Measurements from ENCODE around the gene DOCK1.

DOCK1 gene

GRCh38 chr10:127319691-127320090 is 414.5 kb downstream of the DOCK1 start:
- no peaks in the 10 kb centered on the region for H3K79me1 ChIP-seq (ENCODE audit: low read length)
- no CpG with 5 or more reads among the region's 10 CpGs for WGBS (ENCODE audit: extremely low coverage, insufficient coverage, insufficient read length)
- no peak overlapping the region for H3K4me3 ChIP-seq (ENCODE audit: low read depth, low read length)
- H2BK120ac ChIP-seq (ENCODE audit: insufficient read depth, low read length, poor library complexity): no peak overlapping the region
- H2BK12ac ChIP-seq (ENCODE audit: low read length): no peak overlapping the region
- H2AFZ ChIP-seq (ENCODE audit: insufficient read depth, low read length, poor library complexity): no peak overlapping the region
- H3K18ac ChIP-seq (ENCODE audit: low read length): no peak overlapping the region
- no peak overlapping the region for H4K91ac ChIP-seq (ENCODE audit: low read depth, low read length)
- no peak overlapping the region for H3K4ac ChIP-seq (ENCODE audit: low read depth, low read length)
- H3K27me3 ChIP-seq (ENCODE audit: insufficient read depth, low read length): no peaks in the 10 kb centered on the region
- no peak overlapping the region for H2BK5ac ChIP-seq (ENCODE audit: low read depth, low read length, poor library complexity)
- no peak overlapping the region for H3K23ac ChIP-seq (ENCODE audit: low read length)
- DNase-seq: no peak
- peaks cover 0 to 1% of the 10 kb centered on the region in 2 experiments for H3K36me3 ChIP-seq (ENCODE audit: control insufficient read depth in 1 of 2, insufficient read depth in 2 of 2, low read length in 2 of 2)
- no peak overlapping the region for H2AK5ac ChIP-seq (ENCODE audit: low read length)
- no peak overlapping the region for H3K27ac ChIP-seq (ENCODE audit: low read depth, low read length)
- H4K8ac ChIP-seq (ENCODE audit: low read depth, low read length): no peak overlapping the region
- H3K4me2 ChIP-seq (ENCODE audit: low read length): no peak overlapping the region
- H4K12ac ChIP-seq (ENCODE audit: low read depth, low read length): no peak overlapping the region
- H3K4me1 ChIP-seq (ENCODE audit: control insufficient read depth in 1 of 2, insufficient read depth in 2 of 2, low read length in 2 of 2): no peaks in the 10 kb centered on the region
- no peak overlapping the region for H3K9ac ChIP-seq (ENCODE audit: low read length)
- H3K14ac ChIP-seq (ENCODE audit: low read length): no peak overlapping the region
- H3K9me3 ChIP-seq (ENCODE audit: insufficient read depth, low read depth, low read length): no peaks in the 10 kb centered on the region
- no peaks in the 10 kb centered on the region for H3K79me2 ChIP-seq (ENCODE audit: control insufficient read depth, insufficient read depth, low read length, poor library complexity)

- no peak overlapping the region for H3K9ac ChIP-seq (ENCODE audit: low read length)
- no peaks in the 10 kb centered on the region for H3K79me2 ChIP-seq (ENCODE audit: control insufficient read depth, insufficient read depth, low read length, poor library complexity)
- no peaks in the 10 kb centered on the region for H3K4me1 ChIP-seq (ENCODE audit: control insufficient read depth in 1 of 2, insufficient read depth in 2 of 2, low read length in 2 of 2)
- H3K9me3 ChIP-seq (ENCODE audit: insufficient read depth, low read depth, low read length): no peaks in the 10 kb centered on the region
- H3K4ac ChIP-seq (ENCODE audit: low read depth, low read length): no peak overlapping the region
- no peak overlapping the region for H3K18ac ChIP-seq (ENCODE audit: low read length)
- no peak overlapping the region for H3K27ac ChIP-seq (ENCODE audit: low read depth, low read length)
- H3K23ac ChIP-seq (ENCODE audit: low read length): no peak overlapping the region
- WGBS (ENCODE audit: extremely low coverage, insufficient coverage, insufficient read length): no CpG with 5 or more reads among the region's 9 CpGs
- no peak overlapping the region for H2BK120ac ChIP-seq (ENCODE audit: insufficient read depth, low read length, poor library complexity)
- no peaks in the 10 kb centered on the region for H3K27me3 ChIP-seq (ENCODE audit: insufficient read depth, low read length)
- no peak overlapping the region for H2AFZ ChIP-seq (ENCODE audit: insufficient read depth, low read length, poor library complexity)
- H3K79me1 ChIP-seq (ENCODE audit: low read length): no peaks in the 10 kb centered on the region
- H2BK12ac ChIP-seq (ENCODE audit: low read length): no peak overlapping the region
- H2AK5ac ChIP-seq (ENCODE audit: low read length): no peak overlapping the region
- no peak overlapping the region for H4K12ac ChIP-seq (ENCODE audit: low read depth, low read length)
- H3K36me3 ChIP-seq (ENCODE audit: control insufficient read depth in 1 of 2, insufficient read depth in 2 of 2, low read length in 2 of 2): no peaks in the 10 kb centered on the region
- no peak overlapping the region for H4K8ac ChIP-seq (ENCODE audit: low read depth, low read length)
- no peak overlapping the region for H3K14ac ChIP-seq (ENCODE audit: low read length)
- no peak overlapping the region for H3K4me2 ChIP-seq (ENCODE audit: low read length)
- no peak overlapping the region for H2BK5ac ChIP-seq (ENCODE audit: low read depth, low read length, poor library complexity)
- no peak overlapping the region for H3K4me3 ChIP-seq (ENCODE audit: low read depth, low read length)
- peak in 1 of 2 donors; percentile 15 for DNase-seq
- H4K91ac ChIP-seq (ENCODE audit: low read depth, low read length): no peak overlapping the region
Observed at GRCh38 chr10:127320176-127320575, 414.9 kb downstream of the DOCK1 start.

GRCh38 chr10:127322286-127322685 is 417.1 kb downstream of the DOCK1 start:
- H3K4me2 ChIP-seq (ENCODE audit: low read length): no peak overlapping the region
- H3K4me1 ChIP-seq (ENCODE audit: control insufficient read depth in 1 of 2, insufficient read depth in 2 of 2, low read length in 2 of 2): no peaks in the 10 kb centered on the region
- H2AFZ ChIP-seq (ENCODE audit: insufficient read depth, low read length, poor library complexity): no peak overlapping the region
- no peak overlapping the region for H3K9ac ChIP-seq (ENCODE audit: low read length)
- H3K23ac ChIP-seq (ENCODE audit: low read length): no peak overlapping the region
- H3K9me3 ChIP-seq (ENCODE audit: insufficient read depth, low read depth, low read length): no peaks in the 10 kb centered on the region
- H3K27me3 ChIP-seq (ENCODE audit: insufficient read depth, low read length): no peaks in the 10 kb centered on the region
- H2BK12ac ChIP-seq (ENCODE audit: low read length): no peak overlapping the region
- H4K12ac ChIP-seq (ENCODE audit: low read depth, low read length): no peak overlapping the region
- H4K8ac ChIP-seq (ENCODE audit: low read depth, low read length): no peak overlapping the region
- no peak overlapping the region for H2AK5ac ChIP-seq (ENCODE audit: low read length)
- no peaks in the 10 kb centered on the region for H3K79me2 ChIP-seq (ENCODE audit: control insufficient read depth, insufficient read depth, low read length, poor library complexity)
- H3K14ac ChIP-seq (ENCODE audit: low read length): no peak overlapping the region
- DNase-seq: no peak
- H4K91ac ChIP-seq (ENCODE audit: low read depth, low read length): no peak overlapping the region
- no peak overlapping the region for H3K4ac ChIP-seq (ENCODE audit: low read depth, low read length)
- WGBS (ENCODE audit: extremely low coverage, insufficient coverage, insufficient read length): no CpG with 5 or more reads among the region's 1 CpG
- H2BK120ac ChIP-seq (ENCODE audit: insufficient read depth, low read length, poor library complexity): no peak overlapping the region
- H3K18ac ChIP-seq (ENCODE audit: low read length): no peak overlapping the region
- no peak overlapping the region for H3K4me3 ChIP-seq (ENCODE audit: low read depth, low read length)
- H3K36me3 ChIP-seq (ENCODE audit: control insufficient read depth in 1 of 2, insufficient read depth in 2 of 2, low read length in 2 of 2): no peaks in the 10 kb centered on the region
- no peak overlapping the region for H2BK5ac ChIP-seq (ENCODE audit: low read depth, low read length, poor library complexity)
- no peaks in the 10 kb centered on the region for H3K79me1 ChIP-seq (ENCODE audit: low read length)
- no peak overlapping the region for H3K27ac ChIP-seq (ENCODE audit: low read depth, low read length)

GRCh38 chr10:127325506-127325905 is 420.3 kb downstream of the DOCK1 start:
- H3K36me3 ChIP-seq (ENCODE audit: control insufficient read depth in 1 of 2, insufficient read depth in 2 of 2, low read length in 2 of 2): no peaks in the 10 kb centered on the region
- no peak overlapping the region for H2BK120ac ChIP-seq (ENCODE audit: insufficient read depth, low read length, poor library complexity)
- H2BK5ac ChIP-seq (ENCODE audit: low read depth, low read length, poor library complexity): no peak overlapping the region
- H4K91ac ChIP-seq (ENCODE audit: low read depth, low read length): no peak overlapping the region
- H3K27me3 ChIP-seq (ENCODE audit: insufficient read depth, low read length): no peaks in the 10 kb centered on the region
- H3K4me2 ChIP-seq (ENCODE audit: low read length): no peak overlapping the region
- no peak overlapping the region for H4K12ac ChIP-seq (ENCODE audit: low read depth, low read length)
- no peaks in the 10 kb centered on the region for H3K4me1 ChIP-seq (ENCODE audit: control insufficient read depth in 1 of 2, insufficient read depth in 2 of 2, low read length in 2 of 2)
- no peak for DNase-seq
- no peak overlapping the region for H3K27ac ChIP-seq (ENCODE audit: low read depth, low read length)
- H2AK5ac ChIP-seq (ENCODE audit: low read length): no peak overlapping the region
- no peak overlapping the region for H3K4me3 ChIP-seq (ENCODE audit: low read depth, low read length)
- no peak overlapping the region for H2BK12ac ChIP-seq (ENCODE audit: low read length)
- no peak overlapping the region for H3K18ac ChIP-seq (ENCODE audit: low read length)
- H2AFZ ChIP-seq (ENCODE audit: insufficient read depth, low read length, poor library complexity): no peak overlapping the region
- H3K14ac ChIP-seq (ENCODE audit: low read length): no peak overlapping the region
- no CpG with 5 or more reads among the region's 5 CpGs for WGBS (ENCODE audit: extremely low coverage, insufficient coverage, insufficient read length)
- no peak overlapping the region for H3K4ac ChIP-seq (ENCODE audit: low read depth, low read length)
- no peak overlapping the region for H3K23ac ChIP-seq (ENCODE audit: low read length)
- no peaks in the 10 kb centered on the region for H3K79me2 ChIP-seq (ENCODE audit: control insufficient read depth, insufficient read depth, low read length, poor library complexity)
- H4K8ac ChIP-seq (ENCODE audit: low read depth, low read length): no peak overlapping the region
- peaks cover 2% of the 10 kb centered on the region for H3K9me3 ChIP-seq (ENCODE audit: insufficient read depth, low read depth, low read length)
- H3K9ac ChIP-seq (ENCODE audit: low read length): no peak overlapping the region
- H3K79me1 ChIP-seq (ENCODE audit: low read length): no peaks in the 10 kb centered on the region

Data from trophoblast cell (in vitro differentiated cells and primary cell).